HepG2 (cell line): ENCODE measurements around the gene ERCC6.

ENCODE experiments used
- AGO1 ChIP-seq: fragments of 200-400 bp; formaldehyde crosslinking; IDR thresholded peaks from 2 replicates; pipeline ENCODE4 v1.6.1; 2017; ENCODE audit warnings: mild to moderate bottlenecking, low read depth, low read length, moderate library complexity; ENCODE audit not compliant: poor library complexity, severe bottlenecking
- CTCF ChIP-seq: sonication (generic); formaldehyde crosslinking; IDR thresholded peaks from 2 replicates; pipeline ENCODE4 v1.5.0; 2020; ENCODE audit warnings: mild to moderate bottlenecking, missing genetic modification reagents, moderate library complexity
- EZH2 ChIP-seq: conservative IDR thresholded peaks from 2 replicates; pipeline ENCODE4 v1.6.1; 2012; ENCODE audit warnings: mild to moderate bottlenecking, low read depth, low read length, moderate library complexity
- MTA3 ChIP-seq: sonication (generic); formaldehyde crosslinking; IDR thresholded peaks from 2 replicates; pipeline ENCODE4 v1.4.0; 2020; ENCODE audit warnings: missing genetic modification reagents
- NFE2 ChIP-seq: sonication (generic); formaldehyde crosslinking; IDR thresholded peaks from 2 replicates; pipeline ENCODE4 v1.4.0; 2020; ENCODE audit warnings: missing genetic modification reagents
- SUZ12 ChIP-seq: fragments of 150-350 bp; IDR thresholded peaks from 2 replicates; pipeline ENCODE4 v1.6.1; 2014; ENCODE audit warnings: low read depth, low read length
- TAF1 ChIP-seq: sonication (generic); formaldehyde crosslinking; IDR thresholded peaks from 2 replicates; pipeline ENCODE4 v1.4.0; 2020; ENCODE audit warnings: missing genetic modification reagents
- ZNF451 ChIP-seq: sonication (generic); formaldehyde crosslinking; IDR thresholded peaks from 2 replicates; pipeline ENCODE4 v1.5.0; 2020; ENCODE audit warnings: mild to moderate bottlenecking, missing genetic modification reagents
- ZNF7 ChIP-seq: IDR thresholded peaks from 2 replicates; pipeline ENCODE4 v1.6.1; 2016; ENCODE audit warnings: missing biosample characterization, missing genetic modification reagents
- TF ChIP-seq, protein P1 (sequence below): sonication (generic); formaldehyde crosslinking; IDR thresholded peaks from 2 replicates; pipeline ENCODE4 v1.4.0; 2020; ENCODE audit warnings: mild to moderate bottlenecking, low read depth, missing genetic modification reagents

DNA sequence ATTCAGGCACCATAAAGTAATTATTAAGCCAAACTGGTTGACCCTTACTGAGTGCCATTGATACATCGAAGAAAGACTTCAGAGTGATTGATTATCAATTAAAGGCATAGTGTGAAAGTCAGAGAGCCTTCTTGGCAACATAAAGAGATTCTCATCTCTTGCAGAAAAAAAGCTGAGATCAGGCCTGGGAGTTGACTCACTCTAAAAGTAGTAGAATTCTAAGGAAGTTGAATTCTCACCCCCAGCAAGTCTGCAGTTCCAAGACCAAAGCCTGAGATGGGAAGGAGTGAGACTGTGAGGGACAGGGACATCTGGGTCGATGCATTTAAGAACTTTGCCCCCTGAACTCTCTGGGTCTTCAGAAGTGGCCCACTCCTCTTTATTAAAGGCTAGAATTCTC lies 21.6 kb upstream of the ERCC6 start:
- no peak for TF ChIP-seq ZNF7 (CRISPR knock-in tag)
- TF ChIP-seq CTCF (CRISPR knock-in tag) = no peak
- TF ChIP-seq EZH2 = no peak
- TF ChIP-seq, protein P1, sequence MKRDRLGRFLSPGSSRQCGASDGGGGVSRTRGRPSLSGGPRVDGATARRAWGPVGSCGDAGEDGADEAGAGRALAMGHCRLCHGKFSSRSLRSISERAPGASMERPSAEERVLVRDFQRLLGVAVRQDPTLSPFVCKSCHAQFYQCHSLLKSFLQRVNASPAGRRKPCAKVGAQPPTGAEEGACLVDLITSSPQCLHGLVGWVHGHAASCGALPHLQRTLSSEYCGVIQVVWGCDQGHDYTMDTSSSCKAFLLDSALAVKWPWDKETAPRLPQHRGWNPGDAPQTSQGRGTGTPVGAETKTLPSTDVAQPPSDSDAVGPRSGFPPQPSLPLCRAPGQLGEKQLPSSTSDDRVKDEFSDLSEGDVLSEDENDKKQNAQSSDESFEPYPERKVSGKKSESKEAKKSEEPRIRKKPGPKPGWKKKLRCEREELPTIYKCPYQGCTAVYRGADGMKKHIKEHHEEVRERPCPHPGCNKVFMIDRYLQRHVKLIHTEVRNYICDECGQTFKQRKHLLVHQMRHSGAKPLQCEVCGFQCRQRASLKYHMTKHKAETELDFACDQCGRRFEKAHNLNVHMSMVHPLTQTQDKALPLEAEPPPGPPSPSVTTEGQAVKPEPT (CRISPR knock-in tag) = no peak
- no peak for TF ChIP-seq AGO1
- no peak for TF ChIP-seq NFE2
- TF ChIP-seq MTA3 (CRISPR knock-in tag) = no peak
- no peak for TF ChIP-seq SUZ12
- no peak for TF ChIP-seq TAF1 (CRISPR knock-in tag)
- TF ChIP-seq ZNF451 (CRISPR knock-in tag) = no peak
